Raji (cell line): ENCODE results near the gene STX3.

Experiments
- POLR2A ChIP-seq: IDR thresholded peaks from 2 replicates; pipeline ENCODE4 v1.6.1; 2011; ENCODE audit warnings: low read depth, low read length, control low read depth; ENCODE audit not compliant: insufficient read depth

The STX3 gene

GRCh38 chr11:59770869-59771268, 15.7 kb downstream of the STX3 start:
- TF ChIP-seq POLR2A: no peak

DNA sequence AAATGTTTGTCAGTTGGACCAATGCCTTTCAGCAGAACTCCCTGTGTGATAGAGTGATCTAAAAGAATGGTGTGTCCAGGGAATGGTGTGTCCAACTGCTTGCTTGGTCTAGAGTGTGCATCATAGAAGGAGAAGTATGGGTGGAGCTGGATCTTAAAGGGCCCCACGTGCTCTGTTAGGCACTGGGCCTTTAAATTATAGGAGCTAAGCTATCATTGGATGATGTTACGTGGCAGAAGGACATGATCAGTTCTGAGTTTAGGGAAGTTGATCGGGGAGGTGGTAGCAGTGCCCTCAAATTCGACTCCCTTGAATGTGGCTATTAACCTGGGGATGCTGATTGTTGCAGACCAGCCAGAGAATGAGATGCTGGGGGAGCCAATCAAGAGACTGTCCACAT, 16.4 kb downstream of the STX3 start:
- no peak for TF ChIP-seq POLR2A

DNA sequence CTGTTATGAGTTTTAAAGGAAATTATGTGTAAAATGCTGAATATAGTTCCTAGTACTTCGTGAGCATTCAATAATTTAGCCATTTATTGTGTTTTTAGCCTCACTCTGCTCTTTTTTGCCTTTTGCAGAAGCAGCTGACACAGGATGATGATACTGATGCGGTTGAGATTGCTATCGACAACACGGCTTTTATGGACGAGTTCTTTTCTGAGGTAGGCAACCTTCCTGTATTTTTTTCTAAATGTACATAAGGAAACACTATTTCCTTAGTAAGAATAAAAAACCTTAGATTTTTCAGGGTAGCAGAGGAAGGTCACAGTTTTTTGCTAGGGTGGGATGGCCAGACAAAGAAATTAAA, 17.9 kb downstream of the STX3 start:
- no peak for TF ChIP-seq POLR2A

DNA sequence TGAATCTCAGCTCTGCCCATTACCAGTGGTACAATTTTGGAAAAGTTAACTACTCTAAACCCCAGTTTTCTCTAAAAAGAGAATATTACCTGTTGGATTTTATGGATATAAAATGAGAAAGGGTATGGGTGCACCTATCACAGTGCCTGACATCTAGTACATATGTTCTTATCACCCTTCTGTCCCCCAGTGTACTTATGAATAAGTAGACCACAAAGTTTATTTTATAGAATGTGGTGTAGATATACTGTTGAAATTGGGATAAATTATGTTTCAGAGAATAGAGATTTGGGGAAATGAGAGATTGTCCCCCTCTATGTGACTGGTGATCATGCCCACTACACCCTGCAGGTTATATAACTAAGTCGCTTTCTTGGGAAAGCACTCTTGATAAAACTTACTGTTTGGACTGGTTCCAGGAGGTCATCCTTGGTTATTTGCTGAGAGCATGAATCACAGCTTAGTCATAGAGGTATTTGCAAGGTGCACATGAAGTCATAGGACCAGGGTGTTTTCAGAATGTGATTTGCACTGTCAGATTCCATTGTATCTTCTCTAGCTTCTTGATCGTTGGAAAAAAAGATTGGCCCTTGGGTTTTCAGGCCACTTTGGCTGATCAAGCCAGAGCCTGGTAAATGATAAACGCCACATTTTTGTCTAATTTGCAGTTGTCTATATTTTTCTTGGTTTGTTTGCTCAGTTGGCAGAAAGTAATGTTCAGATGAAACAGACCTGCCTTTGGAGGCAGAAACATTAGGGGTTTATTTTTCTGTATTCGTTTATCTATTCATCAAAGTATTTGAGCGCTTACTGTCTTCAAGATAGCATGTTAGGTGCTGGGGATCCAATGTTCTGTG, 21.3 kb downstream of the STX3 start:
- no peak for TF ChIP-seq POLR2A

DNA sequence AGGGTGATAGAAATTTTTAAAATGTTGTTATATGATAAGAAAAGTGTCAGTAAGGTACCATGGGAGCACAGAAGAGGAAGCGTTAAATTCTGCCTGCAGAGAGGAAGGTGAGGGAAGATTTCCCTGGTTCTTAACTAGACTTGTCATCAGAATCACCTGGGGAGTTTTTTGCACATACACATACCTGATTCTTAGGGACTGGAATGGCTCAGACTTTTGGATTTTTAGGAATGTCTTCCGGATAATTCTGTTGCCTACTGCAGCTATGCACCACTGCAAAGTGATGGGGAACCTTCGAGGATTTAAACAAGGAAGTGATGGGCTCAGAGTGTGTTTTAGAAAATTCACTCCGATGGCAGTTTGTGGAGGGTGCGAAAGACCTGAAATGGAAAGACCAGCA, 21.9 kb downstream of the STX3 start:
- TF ChIP-seq POLR2A: no peak

- TF ChIP-seq POLR2A: no peak
Measured at GRCh38 chr11:59778122-59778521, 22.9 kb downstream of the STX3 start.

DNA sequence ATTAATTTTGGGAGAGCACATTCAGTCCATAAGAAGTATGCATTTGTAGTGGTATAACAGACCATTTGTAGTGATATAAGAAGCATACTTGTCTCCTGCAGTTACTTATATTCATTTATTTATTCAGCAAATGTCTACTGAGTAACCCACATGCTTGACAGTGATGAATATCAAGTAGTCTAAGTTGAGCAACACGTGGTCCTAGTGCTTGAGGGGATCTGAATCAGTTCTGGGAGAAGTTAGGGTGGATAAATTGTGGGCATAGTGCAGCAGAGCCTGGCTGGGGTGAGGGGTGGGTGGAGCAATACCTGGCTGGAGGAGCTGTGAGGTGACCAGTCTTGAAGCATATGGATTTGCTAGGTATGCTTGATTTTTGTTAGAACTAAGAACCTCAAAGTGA, 24.3 kb downstream of the STX3 start:
- no peak for TF ChIP-seq POLR2A

DNA sequence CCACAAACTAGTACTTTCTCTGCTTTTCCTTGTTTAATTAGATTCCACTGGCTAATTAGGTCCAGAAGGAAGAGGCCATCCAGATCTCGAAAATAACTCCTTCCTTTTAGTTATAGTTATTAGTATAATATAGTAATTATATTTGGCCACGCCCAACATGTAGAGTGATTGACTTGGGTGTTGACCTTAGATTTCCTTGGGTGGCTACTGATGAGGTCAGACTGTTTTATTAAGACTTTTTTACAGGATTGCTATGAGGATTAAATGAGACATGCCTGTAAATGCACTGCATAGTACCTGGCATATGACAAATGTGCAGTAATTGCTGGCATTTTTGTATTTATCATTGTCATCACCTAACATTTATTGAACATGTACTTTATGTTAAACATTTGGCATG, 26.9 kb downstream of the STX3 start:
- TF ChIP-seq POLR2A: no peak

DNA sequence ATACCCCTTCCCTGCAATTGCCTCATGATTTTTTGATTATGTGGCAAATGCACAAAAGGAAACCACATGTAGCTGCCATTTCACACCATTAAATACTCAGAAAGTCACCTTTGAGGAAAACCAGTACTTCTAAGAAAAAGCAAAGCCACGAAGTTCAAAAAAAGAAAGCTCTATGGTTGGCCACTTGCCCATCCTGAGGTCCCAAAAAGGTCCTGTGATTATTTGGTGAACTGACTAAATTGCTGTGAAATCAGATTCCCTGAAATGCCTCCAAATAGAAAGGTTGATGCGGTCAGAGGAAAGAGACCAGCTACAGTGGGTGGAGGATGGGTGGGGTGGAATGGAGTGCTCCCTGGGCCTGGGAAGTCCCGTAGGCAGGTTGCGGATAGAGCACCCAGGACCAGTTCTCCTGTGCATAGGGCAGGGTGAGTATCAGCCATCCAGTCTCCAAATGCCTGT, 28.5 kb downstream of the STX3 start:
- TF ChIP-seq POLR2A: no peak

DNA sequence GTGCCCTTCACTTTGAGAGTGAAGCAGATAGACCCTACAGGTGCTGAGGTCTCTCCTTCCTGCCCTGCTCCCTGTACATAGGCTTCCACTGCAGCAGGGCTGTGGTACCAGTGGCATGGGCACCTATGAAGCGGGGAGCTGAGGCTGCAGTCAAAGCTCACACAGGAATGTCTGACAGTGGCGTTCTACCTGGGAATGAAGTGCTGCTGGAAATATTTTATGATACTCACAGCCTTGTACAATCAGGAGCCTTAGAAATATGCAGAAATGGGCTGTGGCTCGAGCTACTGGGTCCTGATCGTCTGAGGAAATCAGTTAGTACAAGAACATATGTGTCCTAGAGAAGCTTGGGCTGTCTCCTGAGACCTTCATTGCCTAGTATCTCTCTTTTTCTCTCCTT, 30.6 kb downstream of the STX3 start:
- TF ChIP-seq POLR2A: no peak

- no peak for TF ChIP-seq POLR2A
Measured at GRCh38 chr11:59787255-59787588, 32.0 kb downstream of the STX3 start.

DNA sequence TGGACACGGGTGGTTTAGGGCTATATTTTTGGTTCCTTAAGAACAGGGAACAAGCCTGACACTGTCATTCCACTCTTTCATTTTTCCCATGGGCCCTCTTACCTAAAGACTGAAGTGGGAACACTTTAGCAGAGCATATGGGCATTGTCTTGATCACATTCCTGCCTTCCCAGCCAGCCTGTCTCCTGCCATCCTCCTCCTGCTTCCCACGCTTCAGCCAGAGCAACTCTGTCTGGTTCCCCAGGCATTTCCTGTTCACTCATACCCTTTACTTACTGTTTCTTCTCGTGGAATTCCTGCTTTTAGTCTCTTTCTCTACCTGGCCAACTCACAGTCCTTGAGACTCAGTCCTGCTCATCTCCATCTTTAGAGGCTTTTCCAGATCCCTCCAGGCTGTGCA, 32.6 kb downstream of the STX3 start:
- TF ChIP-seq POLR2A: no peak

GRCh38 chr11:59791639-59792038, 36.5 kb downstream of the STX3 start:
- no peak for TF ChIP-seq POLR2A

GRCh38 chr11:59792507-59792906, 37.3 kb downstream of the STX3 start:
- TF ChIP-seq POLR2A: no peak

- no peak for TF ChIP-seq POLR2A
Measured at GRCh38 chr11:59794417-59794816, 39.2 kb downstream of the STX3 start.

DNA sequence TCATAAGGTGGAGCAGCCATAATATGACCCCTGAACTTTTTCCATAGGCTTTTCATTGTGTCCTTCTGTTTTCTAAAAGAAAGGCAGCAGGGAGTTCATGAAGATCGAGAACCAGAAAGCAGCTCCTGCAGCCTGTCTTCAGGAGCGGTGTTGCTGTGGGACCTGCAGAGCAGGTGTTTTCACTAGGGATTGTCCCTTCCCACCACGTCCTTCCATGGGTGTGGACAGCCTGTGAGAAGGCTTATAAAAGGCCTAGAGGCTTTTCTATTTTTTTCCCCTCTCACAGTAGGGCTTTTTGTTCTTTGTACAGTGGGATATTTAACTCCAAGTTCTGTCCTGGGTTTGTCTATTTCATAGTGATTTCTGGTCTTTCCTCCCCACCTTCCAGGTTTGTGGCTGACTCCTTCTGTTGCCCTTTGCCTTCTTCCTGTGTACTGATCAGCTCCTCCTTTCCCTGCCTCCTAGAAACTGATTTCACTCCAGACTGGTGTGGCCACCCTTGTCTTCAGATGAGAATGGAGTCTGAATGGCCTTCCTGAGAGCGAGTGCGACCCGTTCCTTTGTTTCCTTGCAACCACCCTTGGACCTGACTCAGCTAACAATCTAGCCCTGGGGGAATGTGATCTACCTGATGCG, 45.3 kb downstream of the STX3 start:
- no peak for TF ChIP-seq POLR2A
